Measurements from ENCODE around the gene MVD. TPM values are rescaled to one million over a fixed set of nuclear protein-coding genes. Genes with fewer than 3 reads are reported as not detected.
"Not testable (repeated sequence)": the region's sequence is repeated elsewhere in the genome, so short reads cannot be mapped to it uniquely, and the experiment has no call there.

The MVD gene
- total RNA-seq, 1 donor from 2014 or later, result 25.3 TPM

GRCh38 chr16:88669980-88670379 lies 7.1 kb upstream of the MVD start:
- no peak for TF ChIP-seq CTCF (IDR thresholded peaks at IDR 0.05; ENCODE audit: borderline replicate concordance)
- H3K4me1 ChIP-seq, result peaks cover 48% of the 10 kb centered on the region
- no peak overlapping the region for H3K27ac ChIP-seq (replicated peaks)
- no peaks in the 10 kb centered on the region for H3K36me3 ChIP-seq
- no peak for DNase-seq
- no peak overlapping the region for H3K4me3 ChIP-seq
- intact Hi-C loops (cut with micrococcal nuclease), result no loop called here
- no peaks in the 10 kb centered on the region for H3K9me3 ChIP-seq (replicated peaks)
- H3K27me3 ChIP-seq (ENCODE audit: low read depth), result no peaks in the 10 kb centered on the region

- H3K36me3 ChIP-seq; H3K9me3 ChIP-seq (replicated peaks); intact Hi-C loops (cut with micrococcal nuclease); DNase-seq; H3K27ac ChIP-seq (replicated peaks); H3K4me3 ChIP-seq; H3K27me3 ChIP-seq (ENCODE audit: low read depth): not testable (repeated sequence)
- peaks cover 48% of the 10 kb centered on the region for H3K4me1 ChIP-seq
Observed at GRCh38 chr16:88669493-88669892, 6.6 kb upstream of the MVD start.

- DNase-seq, result no peak
- H3K36me3 ChIP-seq, result no peaks in the 10 kb centered on the region
- H3K27ac ChIP-seq (replicated peaks), result no peak overlapping the region
- peaks cover 48% of the 10 kb centered on the region for H3K4me1 ChIP-seq
- H3K27me3 ChIP-seq (ENCODE audit: low read depth), result no peaks in the 10 kb centered on the region
- intact Hi-C loops (cut with micrococcal nuclease), result no loop called here
- H3K4me3 ChIP-seq, result no peak overlapping the region
- no peaks in the 10 kb centered on the region for H3K9me3 ChIP-seq (replicated peaks)
- no peak for TF ChIP-seq CTCF (IDR thresholded peaks at IDR 0.05; ENCODE audit: borderline replicate concordance)
Observed at GRCh38 chr16:88667461-88667860, 4.6 kb upstream of the MVD start.

GRCh38 chr16:88665570-88665969 lies 2.7 kb upstream of the MVD start:
- Histone ChIP-seq H3K36me3 (no peaks in the 10 kb centered on the region), H3K27me3 (ENCODE audit: low read depth) (no peaks in the 10 kb centered on the region), H3K4me1 (peaks cover 48% of the 10 kb centered on the region), H3K9me3 (replicated peaks) (no peaks in the 10 kb centered on the region), H3K4me3 (no peak overlapping the region), H3K27ac (replicated peaks) (peak overlapping the region; percentile 57)
- intact Hi-C loops (cut with micrococcal nuclease), result no loop called here
- DNase-seq, result no peak
- no peak for TF ChIP-seq CTCF (IDR thresholded peaks at IDR 0.05; ENCODE audit: borderline replicate concordance)

- no peaks in the 10 kb centered on the region for H3K27me3 ChIP-seq (ENCODE audit: low read depth)
- DNase-seq, result no peak
- H3K36me3 ChIP-seq, result no peaks in the 10 kb centered on the region
- H3K4me3 ChIP-seq, result no peak overlapping the region
- no peaks in the 10 kb centered on the region for H3K9me3 ChIP-seq (replicated peaks)
- no peak for TF ChIP-seq CTCF (IDR thresholded peaks at IDR 0.05; ENCODE audit: borderline replicate concordance)
- intact Hi-C loops (cut with micrococcal nuclease), result no loop called here
- peaks cover 48% of the 10 kb centered on the region for H3K4me1 ChIP-seq
- peak overlapping the region; percentile 57 for H3K27ac ChIP-seq (replicated peaks)
Observed at GRCh38 chr16:88665148-88665547, 2.3 kb upstream of the MVD start.

- no peaks in the 10 kb centered on the region for H3K9me3 ChIP-seq (replicated peaks)
- H3K36me3 ChIP-seq, result peaks cover 7% of the 10 kb centered on the region
- peak overlapping the region; percentile 98 for H3K4me3 ChIP-seq
- TF ChIP-seq CTCF (IDR thresholded peaks at IDR 0.05; ENCODE audit: borderline replicate concordance), result no peak
- H3K4me1 ChIP-seq, result peaks cover 43% of the 10 kb centered on the region
- H3K27me3 ChIP-seq (ENCODE audit: low read depth), result no peaks in the 10 kb centered on the region
- intact Hi-C loops (cut with micrococcal nuclease), result no loop called here
- peak overlapping the region; percentile 90 for H3K27ac ChIP-seq (replicated peaks)
- no peak for DNase-seq
Observed at GRCh38 chr16:88662222-88662842, 559 bp downstream of the MVD start.
